HG03196 (cell line): Measurements from ENCODE around the gene SLC17A1.

ENCODE experiments used
- ATAC-seq: cut with Tn5 transposase; IDR thresholded peaks from one replicate; pipeline ENCODE4 v1.9.1; 2021; ENCODE audit not compliant: unreplicated experiment

SLC17A1 gene

DNA sequence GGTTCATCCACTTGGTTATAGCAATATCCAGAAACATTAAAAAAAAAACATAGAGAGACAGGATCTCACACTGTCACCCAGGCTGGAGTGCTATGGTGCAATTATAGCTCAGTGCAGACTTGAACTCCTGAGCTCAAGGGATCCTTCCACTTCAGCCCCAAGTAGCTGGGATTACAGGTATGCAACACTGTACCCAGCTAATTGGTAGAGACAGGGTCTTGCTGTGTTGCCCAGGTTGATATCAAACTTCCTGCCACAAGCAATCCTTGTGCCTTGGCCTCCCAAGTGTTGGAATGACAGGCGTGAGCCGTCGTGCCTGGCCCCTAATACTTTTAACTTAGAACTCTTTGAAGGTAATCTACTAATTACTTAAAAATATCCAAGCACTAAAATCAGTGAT lies 818 bp upstream of the SLC17A1 start:
- ATAC-seq = no peak

DNA sequence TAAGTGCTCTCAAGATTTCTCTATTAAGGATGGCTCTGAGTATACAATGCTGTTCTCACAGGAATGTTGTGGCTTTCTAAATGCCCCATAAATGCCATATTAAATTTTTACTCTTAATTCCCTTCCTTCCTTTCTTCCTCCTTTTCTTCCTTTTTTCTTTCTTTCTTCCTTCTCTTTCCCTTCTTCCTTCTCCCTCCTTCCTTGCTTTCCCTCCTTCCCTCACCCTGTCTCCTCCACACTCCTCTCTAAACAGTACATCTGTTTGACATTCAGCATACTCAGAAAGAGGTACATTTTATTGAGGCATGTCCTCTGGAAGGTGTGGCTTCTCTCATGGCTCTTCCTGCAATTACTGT lies 433 bp upstream of the SLC17A1 start:
- ATAC-seq = no peak

DNA sequence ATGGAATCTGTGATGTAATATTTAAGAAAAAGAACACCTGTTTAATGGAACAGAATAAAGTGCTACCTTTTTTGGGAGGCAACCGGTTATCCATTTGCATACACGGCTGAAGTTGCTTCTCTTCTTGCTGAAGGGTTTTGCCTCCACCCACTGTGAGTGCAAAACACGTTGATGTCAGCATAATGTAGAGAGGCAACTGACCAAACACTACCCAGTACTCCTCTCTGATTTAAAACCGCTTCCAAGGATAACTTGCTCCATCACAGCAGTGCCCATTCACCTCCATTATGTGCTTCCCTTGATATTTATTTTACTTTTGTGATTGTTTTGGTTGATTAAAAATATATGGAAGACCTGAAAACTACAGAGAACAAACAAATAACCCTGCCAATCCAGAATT lies 1.4 kb downstream of the SLC17A1 start:
- ATAC-seq = no peak

DNA sequence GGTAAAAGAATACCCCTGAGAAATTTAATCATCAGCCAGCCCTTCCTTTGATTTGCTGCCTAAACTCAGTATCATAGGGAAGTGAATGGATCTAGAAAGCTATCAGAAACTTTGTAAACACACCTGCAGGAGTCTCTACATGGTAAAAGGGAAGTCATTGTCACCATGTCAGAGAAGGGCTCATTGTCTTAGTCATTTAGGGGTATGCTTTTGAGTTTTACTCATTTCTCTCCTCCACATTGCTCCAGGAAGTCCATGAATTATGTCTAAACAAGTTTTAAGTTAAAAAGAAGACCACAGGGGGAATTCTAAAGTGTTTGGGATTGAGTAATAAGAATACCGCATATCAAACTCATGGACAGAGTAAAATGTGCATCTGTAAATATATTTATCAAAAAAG lies 2.5 kb downstream of the SLC17A1 start:
- ATAC-seq = no peak

DNA sequence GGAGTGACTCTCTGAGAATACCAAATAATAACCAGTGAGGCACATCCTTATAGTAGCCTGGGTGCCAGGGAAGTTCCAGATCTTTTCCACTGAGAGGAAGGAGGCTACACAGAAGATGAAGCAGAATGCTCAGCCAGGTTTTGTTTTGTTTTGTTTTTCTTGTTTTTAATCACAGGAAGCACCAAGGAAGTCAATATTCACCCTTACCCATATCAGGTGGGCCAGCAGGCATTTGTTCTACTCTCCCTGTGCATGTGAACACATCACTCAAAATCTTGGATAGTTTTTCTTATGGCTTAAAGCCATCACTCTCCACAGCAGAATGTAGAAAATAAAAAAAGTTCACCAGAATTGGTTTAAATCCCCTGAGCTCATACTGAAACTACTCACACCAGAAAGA lies 10.5 kb downstream of the SLC17A1 start:
- no peak for ATAC-seq

DNA sequence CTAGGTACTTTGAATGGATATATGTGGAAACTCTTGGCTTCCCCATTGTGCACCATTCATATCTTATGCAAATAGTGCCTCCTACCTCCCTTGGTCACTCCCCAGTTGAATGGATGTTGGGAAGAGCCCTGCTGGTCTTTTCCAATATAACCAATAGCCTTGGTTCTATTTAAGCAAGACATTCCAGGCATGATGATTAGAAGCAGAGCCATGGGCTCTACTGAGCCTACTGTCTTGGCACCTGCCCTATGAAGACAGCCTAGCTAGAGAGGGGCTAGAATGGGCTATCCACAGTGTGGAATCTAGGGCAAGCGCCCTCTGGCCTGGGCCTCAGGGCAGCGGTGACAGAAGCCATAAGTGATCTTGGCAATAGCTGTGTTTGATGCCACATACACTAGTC lies 15.6 kb downstream of the SLC17A1 start:
- ATAC-seq = no peak

DNA sequence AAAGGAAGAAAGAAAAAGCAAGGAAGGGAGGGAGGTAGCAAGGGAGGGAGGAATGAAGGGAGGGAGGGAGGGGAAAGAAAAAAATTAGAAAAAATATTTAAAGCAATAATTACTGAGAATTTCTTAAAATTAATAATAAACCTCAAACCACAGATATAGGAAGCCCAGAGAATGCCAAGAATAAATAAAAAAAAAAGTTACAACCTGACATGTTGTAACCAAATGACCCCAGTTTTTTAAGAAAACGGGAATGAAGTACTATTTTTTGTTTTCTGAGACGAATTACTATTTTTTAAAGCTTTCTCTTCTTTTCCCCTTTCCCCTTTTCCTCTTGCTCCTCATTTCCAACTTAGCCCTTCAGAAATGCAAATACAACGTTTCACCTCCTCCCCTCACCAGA lies 16.7 kb downstream of the SLC17A1 start:
- no peak for ATAC-seq

DNA sequence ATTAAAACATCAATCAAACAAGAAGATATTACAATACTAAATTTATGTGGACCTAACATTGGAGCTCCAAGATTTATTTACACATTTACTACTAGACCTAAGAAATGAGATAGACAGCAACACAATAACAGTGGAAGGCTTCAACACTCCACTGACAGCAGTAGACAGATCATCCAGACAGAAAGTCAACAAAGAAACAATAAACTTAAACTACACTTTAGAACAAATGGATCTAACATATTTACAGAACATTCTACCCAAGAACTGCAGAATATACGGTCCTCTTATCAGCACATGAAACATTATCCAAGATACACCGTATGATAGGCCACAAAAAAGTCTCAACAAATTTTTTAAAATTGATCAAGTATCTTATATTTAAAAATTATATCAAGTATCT lies 27.0 kb downstream of the SLC17A1 start:
- no peak for ATAC-seq

DNA sequence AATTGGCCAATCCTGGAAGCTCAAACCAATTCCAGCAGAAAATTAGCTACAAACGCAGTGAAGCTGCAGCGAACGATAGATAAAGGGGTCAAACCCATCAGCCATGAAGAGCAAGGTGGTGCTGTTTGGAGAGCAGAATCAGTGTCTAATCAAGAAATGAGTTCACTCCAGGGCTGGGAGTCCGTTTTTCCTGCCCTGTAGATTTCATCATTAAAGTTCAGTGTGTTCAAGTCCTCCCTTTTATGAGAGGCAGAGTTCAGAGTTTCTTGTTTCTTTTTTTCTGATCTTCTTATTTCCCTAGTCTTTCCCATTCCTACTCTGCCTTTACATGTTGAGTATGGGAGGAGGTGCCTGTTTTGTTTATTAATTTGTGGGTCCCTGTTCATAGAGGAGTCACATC lies 30.4 kb downstream of the SLC17A1 start:
- no peak for ATAC-seq

DNA sequence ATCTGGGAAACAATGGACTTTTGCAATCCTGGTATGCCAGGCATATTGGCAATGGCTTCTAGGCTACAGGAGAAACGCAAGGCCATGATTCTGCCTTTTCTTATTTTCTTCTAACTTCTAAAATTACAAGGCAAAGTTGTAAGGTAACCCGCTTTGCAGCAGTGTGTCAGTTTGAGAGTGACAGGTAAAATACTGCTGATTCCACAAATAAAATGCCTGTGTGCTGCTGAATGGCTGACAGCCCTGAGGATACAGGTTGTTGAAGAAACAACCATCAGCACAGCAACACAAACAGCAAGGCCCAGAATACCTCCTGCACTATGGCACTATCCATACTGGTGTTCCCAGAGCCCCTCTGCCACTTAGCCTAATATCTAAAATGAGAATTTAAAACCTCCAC lies 37.1 kb downstream of the SLC17A1 start:
- no peak for ATAC-seq

DNA sequence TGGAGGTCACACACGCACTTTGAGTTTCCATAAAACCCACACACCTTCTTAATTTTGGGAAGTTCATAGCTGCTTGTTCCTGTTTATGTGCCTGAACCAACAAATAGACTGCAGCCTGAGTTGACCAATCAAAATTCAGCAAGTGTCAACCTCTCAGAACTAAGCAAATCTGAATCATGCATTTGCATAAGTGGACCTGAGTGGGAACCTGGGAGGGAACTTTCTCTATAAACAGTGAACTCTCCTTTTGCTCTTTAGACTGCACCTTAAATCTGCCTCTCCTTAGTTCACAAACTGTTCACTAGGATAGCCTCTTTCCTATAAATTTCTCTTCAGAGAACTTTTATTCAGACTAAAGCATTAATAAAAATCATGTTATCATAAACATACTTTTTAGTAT lies 37.9 kb downstream of the SLC17A1 start:
- ATAC-seq = no peak

DNA sequence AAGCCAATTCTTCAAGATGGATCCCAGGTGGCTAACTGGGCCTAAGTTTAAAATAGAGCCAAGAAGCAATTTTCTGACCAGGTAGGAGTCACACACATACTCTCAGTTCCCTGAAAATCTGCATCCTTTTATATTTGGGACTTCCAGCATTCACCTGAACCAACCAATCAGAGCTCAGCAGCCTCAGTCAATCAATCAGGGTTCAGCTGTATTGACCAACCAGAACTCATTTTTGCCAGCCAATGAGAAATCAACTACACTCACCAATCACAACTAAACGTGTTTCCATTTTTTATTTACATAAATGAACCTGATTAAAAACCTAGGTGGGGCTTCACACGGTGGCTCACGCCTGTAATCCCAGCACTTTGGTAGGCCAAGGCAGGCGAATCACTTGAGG lies 39.8 kb downstream of the SLC17A1 start:
- no peak for ATAC-seq

DNA sequence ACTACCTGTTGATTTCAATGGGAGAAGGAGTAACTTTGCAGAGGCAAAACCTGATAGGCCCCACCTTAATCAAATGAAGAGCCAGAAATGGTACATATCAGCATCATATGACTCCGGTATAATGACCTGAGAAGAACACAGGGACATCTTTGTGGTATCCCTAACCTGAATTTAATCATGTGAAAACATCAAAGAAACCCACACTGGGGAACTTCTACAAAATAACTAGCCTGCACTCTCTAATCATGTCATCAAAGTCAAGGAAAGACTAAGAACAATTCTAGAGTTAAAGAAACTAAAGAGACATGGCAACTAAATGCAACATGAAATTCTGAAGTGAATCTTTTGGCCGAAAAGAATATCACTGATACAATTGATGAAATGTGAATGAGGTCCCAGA lies 42.4 kb downstream of the SLC17A1 start:
- no peak for ATAC-seq

DNA sequence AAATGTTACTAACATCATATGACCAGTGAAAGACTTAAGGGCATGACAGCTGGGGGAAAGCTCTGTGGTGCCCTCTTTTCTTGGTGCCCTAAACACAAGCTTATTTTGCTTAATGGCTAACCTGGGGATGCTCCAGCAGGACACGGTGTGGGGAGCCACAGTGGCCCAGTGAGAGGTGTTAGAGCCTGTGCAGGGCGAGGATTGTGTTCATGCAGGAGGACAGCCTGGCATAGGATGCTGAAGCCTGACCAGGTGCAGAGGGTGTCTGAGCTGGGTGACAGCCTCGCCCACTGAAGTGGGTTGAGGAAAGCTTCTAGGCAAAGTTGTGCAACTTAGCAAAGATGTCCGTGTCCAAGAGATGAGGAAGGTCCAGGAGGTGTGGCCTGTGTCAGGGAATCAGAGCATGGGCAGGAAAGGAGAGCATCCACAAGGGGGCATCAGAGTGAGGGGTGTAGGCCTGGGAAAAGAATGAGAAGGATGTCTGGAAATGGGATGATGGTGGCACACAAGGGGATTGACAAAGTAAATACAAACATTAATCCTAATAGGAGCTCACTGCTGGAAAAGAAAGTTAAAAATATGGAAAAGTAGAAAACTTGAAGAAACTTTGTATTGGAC lies 43.4 kb downstream of the SLC17A1 start:
- no peak for ATAC-seq

DNA sequence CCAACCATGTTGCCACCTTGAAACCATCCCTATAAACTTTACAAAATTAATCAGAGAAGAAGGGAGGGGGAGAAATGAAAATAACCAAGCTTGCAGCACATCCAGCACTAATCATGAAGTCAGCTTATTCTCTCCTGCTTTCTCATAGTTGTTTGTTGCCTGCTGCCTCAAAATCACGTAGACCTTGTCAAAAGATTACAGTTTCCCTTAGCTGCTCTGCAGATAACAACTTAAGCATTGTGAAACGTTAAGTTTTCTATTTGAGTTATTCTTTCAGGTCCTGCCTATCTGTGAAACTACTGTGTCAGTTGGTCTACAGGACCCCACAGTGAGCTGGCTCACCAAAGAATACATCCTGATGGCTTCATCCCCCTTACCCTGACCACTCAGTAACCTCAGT lies 44.4 kb downstream of the SLC17A1 start:
- ATAC-seq = no peak

DNA sequence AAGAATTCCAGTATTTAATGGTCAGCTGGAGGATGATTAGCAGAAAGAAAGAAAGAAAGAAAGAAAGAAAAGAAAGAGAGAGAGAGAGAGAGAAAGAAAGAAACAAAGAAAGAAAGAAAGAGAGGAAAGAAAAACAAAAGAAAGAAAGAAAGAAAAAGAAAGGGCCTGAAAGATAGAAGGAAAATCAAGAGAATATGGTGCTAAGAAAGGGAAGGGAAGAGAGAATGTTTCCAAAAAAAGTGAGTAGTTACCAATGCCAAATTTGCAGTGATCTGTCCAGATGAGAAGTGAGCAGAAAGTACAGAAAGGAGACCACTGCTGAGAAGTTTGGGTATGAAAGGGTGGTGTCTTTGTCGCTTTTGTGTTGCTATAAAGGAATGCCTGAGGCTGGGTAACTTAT lies 50.7 kb downstream of the SLC17A1 start:
- ATAC-seq = no peak

DNA sequence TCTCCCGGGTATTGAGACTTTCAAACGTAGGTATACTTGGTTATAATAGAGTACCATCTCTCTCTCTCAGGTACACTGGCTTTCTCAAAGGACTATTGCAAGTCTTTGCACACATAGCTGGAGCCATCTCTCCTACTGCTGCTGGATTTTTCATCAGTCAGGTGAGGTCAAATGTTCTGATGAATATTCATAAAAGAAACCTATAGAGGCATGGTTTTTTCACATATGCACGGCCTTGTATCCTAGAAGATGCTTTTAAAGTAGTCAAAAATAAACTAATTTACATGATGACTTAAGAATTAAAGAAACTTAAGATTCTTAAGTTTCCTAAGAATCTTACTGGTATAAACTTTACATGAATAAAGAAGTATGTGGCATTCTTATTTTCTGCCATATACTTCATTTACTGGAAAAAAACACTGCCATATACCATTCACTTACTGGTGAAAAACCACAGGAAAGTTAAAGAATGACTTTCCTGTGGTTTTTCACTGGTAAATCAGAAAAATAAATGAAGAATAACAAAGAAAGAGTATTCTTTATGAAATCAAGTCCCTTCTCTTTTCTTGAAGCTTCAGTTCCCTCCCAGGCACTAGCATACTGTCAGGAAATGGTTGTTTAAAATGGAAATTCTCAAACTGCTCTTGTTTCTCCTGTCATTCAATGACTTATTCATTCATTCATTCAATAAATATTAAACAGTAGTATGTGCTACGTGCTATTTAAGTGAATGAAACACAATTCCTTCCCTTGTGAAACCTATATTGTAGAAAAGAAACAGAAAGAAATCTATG lies 53.8 kb downstream of the SLC17A1 start:
- no peak for ATAC-seq

DNA sequence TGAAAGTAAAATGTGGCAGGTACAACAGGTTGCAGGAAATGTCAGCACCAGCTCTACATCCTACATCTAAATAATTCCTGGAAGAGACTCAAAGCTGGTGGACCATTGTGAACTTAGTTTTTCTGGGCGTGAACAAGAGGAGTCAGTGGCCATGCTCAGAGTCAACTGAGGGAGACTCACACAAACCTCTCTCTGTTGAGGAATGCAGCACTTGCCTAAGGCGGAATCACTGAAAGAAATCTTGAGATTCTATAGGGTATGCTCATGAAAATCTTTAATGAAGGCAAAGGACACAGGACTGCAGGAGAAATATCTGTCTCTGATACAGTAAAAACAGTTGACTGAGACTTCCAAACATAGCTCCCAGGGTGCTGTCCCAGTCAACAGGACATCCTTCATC lies 54.8 kb downstream of the SLC17A1 start:
- ATAC-seq = no peak

DNA sequence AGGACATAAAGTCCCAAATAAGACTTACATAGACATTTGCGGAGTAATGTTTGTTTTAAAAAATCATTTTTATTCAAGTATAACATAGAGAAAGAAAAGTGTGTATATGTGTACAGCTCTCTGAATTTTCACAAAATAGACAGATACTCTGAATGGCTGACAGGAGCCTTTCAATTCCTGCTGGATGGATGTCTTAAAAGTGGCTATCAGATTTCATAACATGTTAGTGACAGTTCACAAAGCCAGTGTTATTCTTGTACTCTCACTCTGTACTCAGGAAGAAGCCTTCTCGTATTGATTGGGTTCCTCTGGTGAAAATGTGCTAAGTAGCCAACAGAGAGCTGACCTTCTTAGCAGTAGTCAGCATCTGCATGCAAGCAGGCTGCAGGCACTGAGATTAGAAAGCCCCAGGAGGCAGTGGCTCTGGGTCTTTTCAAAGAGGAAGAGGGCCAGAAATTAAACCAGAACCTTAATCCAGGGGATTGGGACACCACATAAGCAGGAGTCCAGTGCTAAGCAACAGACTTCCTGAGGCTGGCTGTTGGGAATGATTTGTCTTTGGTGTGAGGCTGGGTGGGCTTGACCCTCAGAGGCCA lies 57.6 kb downstream of the SLC17A1 start:
- ATAC-seq = no peak

DNA sequence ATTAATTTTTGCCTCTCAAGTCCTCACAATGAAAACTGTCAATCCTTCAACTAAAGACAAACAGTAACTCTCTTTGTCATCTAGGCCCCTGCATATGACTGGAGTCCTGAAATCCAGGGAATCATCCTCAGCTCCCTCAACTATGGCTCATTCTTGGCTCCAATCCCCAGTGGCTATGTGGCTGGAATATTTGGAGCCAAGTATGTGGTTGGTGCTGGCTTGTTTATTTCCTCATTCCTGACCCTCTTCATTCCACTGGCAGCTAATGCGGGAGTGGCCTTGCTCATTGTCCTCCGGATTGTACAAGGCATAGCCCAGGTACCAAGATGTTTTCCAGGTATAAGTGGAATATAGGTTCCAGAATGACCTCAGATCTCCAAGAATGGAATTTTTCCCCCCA lies 61.9 kb downstream of the SLC17A1 start:
- ATAC-seq = no peak

DNA sequence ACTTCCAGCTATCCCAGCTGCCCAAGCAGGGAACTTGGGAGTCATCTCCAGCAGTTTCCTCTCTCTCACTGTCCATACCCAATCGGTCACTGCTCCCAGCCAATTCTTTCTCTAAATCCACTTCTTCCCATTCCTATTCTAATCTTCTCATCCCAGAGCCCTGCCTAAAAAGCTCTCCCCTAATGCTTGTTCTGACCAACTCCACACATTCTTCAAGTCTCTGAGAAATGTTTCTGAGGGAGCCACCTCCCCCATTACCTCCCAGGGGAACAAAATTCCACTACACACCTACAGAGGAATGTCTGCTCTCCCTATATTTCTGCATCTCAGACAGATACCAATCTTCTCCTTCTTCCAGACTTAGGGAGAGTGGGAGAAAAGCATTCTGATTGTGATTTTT lies 63.3 kb downstream of the SLC17A1 start:
- ATAC-seq = no peak

DNA sequence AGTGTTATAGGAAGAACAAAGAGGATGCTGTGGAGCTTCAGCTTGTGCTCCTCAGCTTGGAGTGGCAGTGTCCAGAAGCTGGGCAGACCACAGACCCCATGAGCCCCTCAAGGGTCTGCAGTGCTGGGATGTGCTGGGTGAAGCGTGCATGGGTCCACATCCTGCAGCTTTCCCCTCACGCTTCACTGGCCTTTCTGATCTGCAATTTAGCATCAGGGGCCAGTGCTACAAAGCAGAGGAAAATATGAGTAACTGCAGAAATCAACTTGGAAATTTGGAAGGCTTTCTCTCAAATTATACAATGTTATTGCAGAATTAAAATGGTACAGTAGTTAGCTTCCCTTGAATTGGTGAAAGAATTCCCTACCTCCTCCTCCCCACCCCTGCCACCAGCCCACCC lies 67.2 kb downstream of the SLC17A1 start:
- no peak for ATAC-seq
